ENCODE measurements around the gene ZNF200. TPM values are rescaled to one million over a fixed set of nuclear protein-coding genes. Genes with fewer than 3 reads are reported as not detected.
A peak's percentile ranks its signal among the peaks of the same experiment; 100 is the strongest.

Gene ZNF200
- total RNA-seq, 1 donor from 2014 or later, result 13.4 TPM

DNA sequence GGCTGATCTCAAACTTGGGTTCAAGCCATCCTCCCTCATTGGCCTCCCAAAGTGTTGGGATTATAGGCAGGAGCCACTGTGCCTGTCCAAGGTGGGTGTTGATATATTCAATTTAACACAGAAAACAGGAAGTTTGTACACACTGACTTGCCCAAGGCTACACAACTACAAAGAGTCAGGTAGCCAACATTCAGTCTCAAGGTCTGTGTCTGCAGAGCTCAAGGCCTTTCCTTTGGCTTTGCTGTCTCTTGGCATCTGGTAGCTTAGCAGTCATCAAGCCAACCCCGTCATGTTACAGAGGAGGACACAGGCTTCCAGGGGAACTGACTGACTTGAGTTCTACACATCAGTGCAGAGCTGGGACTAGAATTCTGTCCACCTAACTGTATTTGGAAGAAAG is 33.3 kb upstream of the ZNF200 start:
- Mint-ChIP-seq H3K27ac (ENCODE audit: unreplicated experiment) (no peak overlapping the region), H3K4me1 (ENCODE audit: unreplicated experiment) (peaks cover 2% of the 10 kb centered on the region), H3K27me3 (ENCODE audit: unreplicated experiment) (no peaks in the 10 kb centered on the region), H3K4me3 (ENCODE audit: unreplicated experiment) (no peak overlapping the region), H3K9me3 (ENCODE audit: unreplicated experiment) (no peaks in the 10 kb centered on the region), H3K36me3 (ENCODE audit: low read depth, unreplicated experiment) (peaks cover 8% of the 10 kb centered on the region)
- no peak for DNase-seq (ENCODE audit: low spot score)
- TF ChIP-seq CTCF (IDR thresholded peaks at IDR 0.05; ENCODE audit: unreplicated experiment), result no peak

DNA sequence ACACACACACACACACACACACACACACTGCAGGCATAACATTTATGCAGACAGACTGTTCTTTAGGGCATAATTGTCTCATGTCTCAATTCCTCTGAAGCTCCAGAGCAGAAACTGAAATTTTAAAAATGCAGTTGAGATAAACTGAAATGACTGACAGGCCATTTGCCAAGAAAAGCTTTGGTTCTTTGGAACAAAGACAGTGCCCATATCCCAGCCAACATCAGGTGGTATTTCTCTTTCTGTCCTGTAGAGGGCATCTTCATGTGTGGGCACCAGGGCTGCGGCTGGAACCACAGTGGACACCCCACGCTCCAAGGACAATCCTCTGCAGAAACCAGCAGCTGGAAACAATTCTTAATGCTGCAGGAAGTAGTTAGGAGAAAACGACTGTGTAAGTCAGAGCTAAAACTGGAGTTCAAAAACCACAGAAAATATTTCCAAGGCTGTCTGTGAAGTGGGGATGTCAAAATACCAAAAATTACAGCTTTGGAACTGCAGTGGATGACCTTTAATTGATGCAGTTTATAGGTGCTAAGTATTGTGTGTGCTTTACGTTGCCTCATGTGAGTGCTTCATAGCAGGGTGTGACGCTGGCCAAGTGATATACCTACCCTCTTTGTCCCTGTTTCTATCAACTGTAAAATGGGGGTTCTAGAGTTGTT is 32.0 kb upstream of the ZNF200 start:
- no peak for DNase-seq (ENCODE audit: low spot score)
- peak; percentile 63 for TF ChIP-seq CTCF (IDR thresholded peaks at IDR 0.05; ENCODE audit: unreplicated experiment)
- peaks cover 2% of the 10 kb centered on the region for H3K4me1 Mint-ChIP-seq (ENCODE audit: unreplicated experiment)
- H3K27ac Mint-ChIP-seq (ENCODE audit: unreplicated experiment), result no peak overlapping the region
- no peaks in the 10 kb centered on the region for H3K9me3 Mint-ChIP-seq (ENCODE audit: unreplicated experiment)
- peak overlapping the region; percentile 51 for H3K4me3 Mint-ChIP-seq (ENCODE audit: unreplicated experiment)
- no peaks in the 10 kb centered on the region for H3K27me3 Mint-ChIP-seq (ENCODE audit: unreplicated experiment)
- peaks cover 14% of the 10 kb centered on the region for H3K36me3 Mint-ChIP-seq (ENCODE audit: low read depth, unreplicated experiment)

DNA sequence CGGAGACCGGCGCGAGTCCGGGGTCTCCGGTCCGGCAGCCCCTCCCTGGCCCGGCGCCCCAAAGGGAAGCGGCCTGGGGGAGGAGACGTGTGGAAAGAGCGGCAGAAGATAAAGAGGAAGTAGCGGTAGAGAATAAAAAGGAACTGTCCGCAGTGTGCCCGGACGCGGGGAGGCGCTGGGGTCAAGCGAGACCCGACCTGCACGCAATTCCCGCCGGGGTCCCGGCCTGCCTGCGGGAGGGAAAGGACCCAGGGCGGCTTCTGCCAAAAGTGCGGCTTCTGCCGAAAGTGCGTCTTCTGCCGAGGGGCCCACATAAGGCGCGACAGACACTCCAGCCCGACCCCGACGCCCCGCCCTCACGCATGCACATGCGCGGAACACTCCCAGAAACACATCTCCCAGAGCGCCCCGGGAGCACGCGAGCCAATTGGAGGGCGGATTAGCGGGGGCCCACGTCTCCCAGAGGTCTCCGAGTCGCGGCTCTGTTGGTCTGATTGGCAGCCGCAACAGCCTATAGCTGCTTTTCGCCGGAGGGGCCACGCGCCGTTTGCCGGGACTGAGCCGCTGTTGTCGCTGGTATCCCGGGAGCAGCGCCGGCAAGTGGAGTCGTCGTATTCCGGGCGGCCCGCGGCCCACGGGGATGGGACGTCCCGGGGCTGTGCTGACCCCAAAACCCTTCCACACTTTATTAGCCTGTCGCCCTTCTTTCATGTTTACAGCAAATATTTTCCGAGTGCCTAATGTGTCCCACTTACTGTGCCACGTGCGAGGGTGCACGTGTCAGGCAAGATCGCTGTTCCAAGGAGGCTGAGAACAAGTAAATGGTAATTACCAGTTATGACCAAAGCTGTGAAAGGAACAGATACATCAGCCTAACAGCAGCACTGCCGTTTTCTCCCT is 29.4 kb upstream of the ZNF200 start:
- H3K9me3 Mint-ChIP-seq (ENCODE audit: unreplicated experiment), result no peaks in the 10 kb centered on the region
- DNase-seq (ENCODE audit: low spot score), result peak; percentile 75
- H3K27ac Mint-ChIP-seq (ENCODE audit: unreplicated experiment), result peak overlapping the region; percentile 54
- H3K4me3 Mint-ChIP-seq (ENCODE audit: unreplicated experiment), result peak overlapping the region; percentile 76
- no peak for TF ChIP-seq CTCF (IDR thresholded peaks at IDR 0.05; ENCODE audit: unreplicated experiment)
- H3K27me3 Mint-ChIP-seq (ENCODE audit: unreplicated experiment), result peaks cover 3% of the 10 kb centered on the region
- peaks cover 2% of the 10 kb centered on the region for H3K4me1 Mint-ChIP-seq (ENCODE audit: unreplicated experiment)
- peaks cover 14% of the 10 kb centered on the region for H3K36me3 Mint-ChIP-seq (ENCODE audit: low read depth, unreplicated experiment)

DNA sequence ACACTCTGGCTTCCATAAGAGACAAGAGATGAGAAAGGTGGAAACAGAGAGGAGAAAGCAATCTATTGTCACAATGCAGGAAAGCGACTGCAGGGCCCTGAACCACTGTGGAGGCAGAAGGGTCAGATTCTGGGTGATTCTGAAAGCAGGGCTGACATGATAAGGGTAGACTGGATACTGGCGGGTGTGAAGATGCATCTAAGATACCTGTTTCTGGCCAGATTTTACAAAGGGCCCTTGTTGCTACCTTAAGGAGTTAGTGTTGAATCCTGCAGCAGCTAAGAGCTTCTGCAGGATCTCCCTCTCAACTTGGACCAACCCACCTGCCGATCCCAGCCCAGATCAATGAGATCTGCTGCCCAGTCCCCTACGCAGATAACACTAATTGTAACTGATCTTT is 27.6 kb upstream of the ZNF200 start:
- TF ChIP-seq CTCF (IDR thresholded peaks at IDR 0.05; ENCODE audit: unreplicated experiment), result no peak
- peaks cover 2% of the 10 kb centered on the region for H3K4me1 Mint-ChIP-seq (ENCODE audit: unreplicated experiment)
- peak overlapping the region; percentile 43 for H3K4me3 Mint-ChIP-seq (ENCODE audit: unreplicated experiment)
- H3K27me3 Mint-ChIP-seq (ENCODE audit: unreplicated experiment), result peaks cover 7% of the 10 kb centered on the region
- no peak for DNase-seq (ENCODE audit: low spot score)
- no peaks in the 10 kb centered on the region for H3K9me3 Mint-ChIP-seq (ENCODE audit: unreplicated experiment)
- no peak overlapping the region for H3K27ac Mint-ChIP-seq (ENCODE audit: unreplicated experiment)
- H3K36me3 Mint-ChIP-seq (ENCODE audit: low read depth, unreplicated experiment), result peaks cover 10% of the 10 kb centered on the region

- H3K9me3 Mint-ChIP-seq (ENCODE audit: unreplicated experiment), result no peaks in the 10 kb centered on the region
- no peak for TF ChIP-seq CTCF (IDR thresholded peaks at IDR 0.05; ENCODE audit: unreplicated experiment)
- peaks cover 10% of the 10 kb centered on the region for H3K36me3 Mint-ChIP-seq (ENCODE audit: low read depth, unreplicated experiment)
- H3K27ac Mint-ChIP-seq (ENCODE audit: unreplicated experiment), result no peak overlapping the region
- peaks cover 9% of the 10 kb centered on the region for H3K27me3 Mint-ChIP-seq (ENCODE audit: unreplicated experiment)
- no peak overlapping the region for H3K4me3 Mint-ChIP-seq (ENCODE audit: unreplicated experiment)
- DNase-seq (ENCODE audit: low spot score), result no peak
- H3K4me1 Mint-ChIP-seq (ENCODE audit: unreplicated experiment), result peaks cover 2% of the 10 kb centered on the region
Measured at GRCh38 chr16:3259836-3260235, 24.9 kb upstream of the ZNF200 start.
